Endothelial cell of umbilical vein (primary cell): ENCODE results near the gene RBM20.

Source experiments
- CTCF ChIP-seq, 2 donors: IDR thresholded peaks; 1 replicate in 1 of 2; 2 replicates in 1 of 2; pipeline ENCODE4 v1.5.1; 2011; ENCODE audit warnings: low read length in 2 of 2, mild to moderate bottlenecking in 2 of 2, moderate library complexity in 2 of 2, control low read depth in 1 of 2, inconsistent platforms in 1 of 2, low read depth in 1 of 2; ENCODE audit not compliant: insufficient read depth in 1 of 2; ENCODE audit errors: extremely low read depth in 1 of 2
- EZH2 ChIP-seq: IDR thresholded peaks from 2 replicates; pipeline ENCODE4 v1.6.1; 2012; ENCODE audit warnings: borderline replicate concordance, low read depth, mild to moderate bottlenecking, moderate library complexity, low read length, inconsistent platforms; ENCODE audit not compliant: severe bottlenecking
- GATA2 ChIP-seq: IDR thresholded peaks from 2 replicates; pipeline ENCODE4 v1.7.0; 2011; ENCODE audit warnings: low read depth, mild to moderate bottlenecking, moderate library complexity, mixed read lengths, low read length; ENCODE audit not compliant: insufficient read length, insufficient read depth
- MAX ChIP-seq: IDR thresholded peaks from 2 replicates; pipeline ENCODE4 v1.6.1; 2011; ENCODE audit not compliant: insufficient read depth, insufficient read length

GRCh38 chr10:110828525-110828924 lies 184.4 kb downstream of the RBM20 start:
- no peak for TF ChIP-seq CTCF (IDR thresholded peaks at IDR 0.05; ENCODE audit: extremely low read depth in 1 of 2, insufficient read depth in 1 of 2, low read depth in 1 of 2, low read length in 2 of 2)
- no peak for TF ChIP-seq GATA2
- no peak for TF ChIP-seq EZH2
- TF ChIP-seq MAX = no peak
